Myocyte (in vitro differentiated cells): Measurements from ENCODE around the gene ZC3H7A. TPM values are rescaled to one million over a fixed set of nuclear protein-coding genes. Genes with fewer than 3 reads are reported as not detected.

Source experiments
- DNase-seq: peaks from one replicate; pipeline ENCODE4 v3.0.0-alpha.2; 2012; ENCODE audit warnings: low read depth
- total RNA-seq: library from RNA; depleted of rRNA; stranded (reverse); fragments of >200 nt; gene quantifications from 2 replicates; pipeline ENCODE4 v1.2.3, GENCODE V29; 2014

The ZC3H7A gene
- total RNA-seq, 1 donor from 2014 or later, result 28.2 TPM

- DNase-seq, result peak; percentile 22
Measured at GRCh38 chr16:11780991-11781680, 15.9 kb downstream of the ZC3H7A start.

- DNase-seq, result no peak
Measured at GRCh38 chr16:11779074-11779473, 18.0 kb downstream of the ZC3H7A start.

- no peak for DNase-seq
Measured at GRCh38 chr16:11774065-11774626, 22.9 kb downstream of the ZC3H7A start.

- DNase-seq, result no peak
Measured at GRCh38 chr16:11768849-11769248, 28.2 kb downstream of the ZC3H7A start.

- DNase-seq, result no peak
Measured at GRCh38 chr16:11762431-11762830, 34.6 kb downstream of the ZC3H7A start.

- no peak for DNase-seq
Measured at GRCh38 chr16:11759997-11760396, 37.1 kb downstream of the ZC3H7A start.

- DNase-seq, result no peak
Measured at GRCh38 chr16:11759163-11759834, 37.8 kb downstream of the ZC3H7A start.

- DNase-seq, result peak; percentile 28
Measured at GRCh38 chr16:11757671-11758545, 39.1 kb downstream of the ZC3H7A start.

- DNase-seq, result no peak
Measured at GRCh38 chr16:11756248-11756647, 40.8 kb downstream of the ZC3H7A start.

GRCh38 chr16:11755022-11755760 lies 41.9 kb downstream of the ZC3H7A start:
- DNase-seq, result peak; percentile 25

GRCh38 chr16:11752856-11753255 lies 44.2 kb downstream of the ZC3H7A start:
- peak; percentile 35 for DNase-seq

GRCh38 chr16:11750056-11750455 lies 47.0 kb downstream of the ZC3H7A start:
- DNase-seq, result no peak

- DNase-seq, result no peak
Measured at GRCh38 chr16:11748404-11749254, 48.4 kb downstream of the ZC3H7A start.

GRCh38 chr16:11747949-11748403 lies 49.1 kb downstream of the ZC3H7A start:
- DNase-seq, result no peak

GRCh38 chr16:11744075-11744470 lies 53.0 kb downstream of the ZC3H7A start:
- no peak for DNase-seq

- DNase-seq, result no peak
Measured at GRCh38 chr16:11743308-11744074, 53.6 kb downstream of the ZC3H7A start.

- DNase-seq, result peak; percentile 98
Measured at GRCh38 chr16:11742536-11743307, 54.3 kb downstream of the ZC3H7A start, which contains the start of gene TXNDC11. TXNDC11 (minus strand) TSS chr16:11742857; CDS start chr16:11742730, 127 bp downstream.

- peak; percentile 34 for DNase-seq
Measured at GRCh38 chr16:11742093-11742535, 54.9 kb downstream of the ZC3H7A start.
